ENCODE data around the gene FGD6. TPM values are rescaled to one million over a fixed set of nuclear protein-coding genes. Genes with fewer than 3 reads are reported as not detected.
"Not testable (repeated sequence)": the region's sequence is repeated elsewhere in the genome, so short reads cannot be mapped to it uniquely, and the experiment has no call there.

Gene FGD6
- total RNA-seq, 1 donor from 2014 or later = 17.7 TPM

- H3K27ac ChIP-seq = no peak overlapping the region
- peaks cover 28% of the 10 kb centered on the region for H3K4me1 ChIP-seq
- H3K27me3 ChIP-seq = no peaks in the 10 kb centered on the region
- intact Hi-C loops (cut with DNase I) = no loop called here
- TF ChIP-seq POLR2A (IDR thresholded peaks at IDR 0.05) (no peak), POLR2AphosphoS5 (IDR thresholded peaks at IDR 0.05; ENCODE audit: insufficient read depth in 1 of 2, low read depth in 1 of 2) (no peak)
- TF ChIP-seq, protein P1, sequence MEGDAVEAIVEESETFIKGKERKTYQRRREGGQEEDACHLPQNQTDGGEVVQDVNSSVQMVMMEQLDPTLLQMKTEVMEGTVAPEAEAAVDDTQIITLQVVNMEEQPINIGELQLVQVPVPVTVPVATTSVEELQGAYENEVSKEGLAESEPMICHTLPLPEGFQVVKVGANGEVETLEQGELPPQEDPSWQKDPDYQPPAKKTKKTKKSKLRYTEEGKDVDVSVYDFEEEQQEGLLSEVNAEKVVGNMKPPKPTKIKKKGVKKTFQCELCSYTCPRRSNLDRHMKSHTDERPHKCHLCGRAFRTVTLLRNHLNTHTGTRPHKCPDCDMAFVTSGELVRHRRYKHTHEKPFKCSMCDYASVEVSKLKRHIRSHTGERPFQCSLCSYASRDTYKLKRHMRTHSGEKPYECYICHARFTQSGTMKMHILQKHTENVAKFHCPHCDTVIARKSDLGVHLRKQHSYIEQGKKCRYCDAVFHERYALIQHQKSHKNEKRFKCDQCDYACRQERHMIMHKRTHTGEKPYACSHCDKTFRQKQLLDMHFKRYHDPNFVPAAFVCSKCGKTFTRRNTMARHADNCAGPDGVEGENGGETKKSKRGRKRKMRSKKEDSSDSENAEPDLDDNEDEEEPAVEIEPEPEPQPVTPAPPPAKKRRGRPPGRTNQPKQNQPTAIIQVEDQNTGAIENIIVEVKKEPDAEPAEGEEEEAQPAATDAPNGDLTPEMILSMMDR (IDR thresholded peaks at IDR 0.05) = no peak
- DNase-seq (ENCODE audit: extremely low spot score in 2 of 2) = no peak
- H3K36me3 ChIP-seq = peaks cover 0 to 5% of the 10 kb centered on the region in 2 donors
- no peak overlapping the region for H3K4me3 ChIP-seq
- no peaks in the 10 kb centered on the region for H3K9me3 ChIP-seq
Measured at GRCh38 chr12:95241761-95242506, 24.7 kb upstream of the FGD6 start.

DNA sequence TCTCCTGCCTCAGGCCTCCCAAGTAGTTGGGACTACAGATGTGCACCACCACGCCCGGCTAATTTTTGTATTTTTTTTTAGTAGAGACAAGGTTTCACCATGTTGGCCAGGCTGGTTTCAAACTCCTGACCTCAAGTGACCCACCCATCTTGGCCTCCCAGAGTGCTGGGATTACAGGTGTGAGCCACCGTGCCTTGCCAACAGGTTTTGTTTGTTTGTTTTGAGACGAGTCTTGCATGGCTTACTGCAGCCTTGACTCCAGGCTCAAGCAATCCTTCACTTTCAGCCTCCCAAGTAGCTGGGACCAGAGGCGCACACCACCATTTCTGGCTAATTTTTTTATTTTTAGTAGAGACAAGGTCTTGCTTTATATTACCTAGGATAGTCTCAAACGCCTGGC lies 23.9 kb upstream of the FGD6 start:
- H3K4me1 ChIP-seq = peaks cover 31% of the 10 kb centered on the region
- H3K36me3 ChIP-seq; H3K27me3 ChIP-seq; H3K4me3 ChIP-seq; intact Hi-C loops (cut with DNase I); DNase-seq (ENCODE audit: extremely low spot score in 2 of 2); H3K9me3 ChIP-seq; H3K27ac ChIP-seq: not testable (repeated sequence)

GRCh38 chr12:95240556-95240955 lies 23.3 kb upstream of the FGD6 start:
- no peak for DNase-seq (ENCODE audit: extremely low spot score in 2 of 2)
- no peaks in the 10 kb centered on the region for H3K27me3 ChIP-seq
- intact Hi-C loops (cut with DNase I) = no loop called here
- H3K9me3 ChIP-seq = no peaks in the 10 kb centered on the region
- peaks cover 0 to 5% of the 10 kb centered on the region in 2 donors for H3K36me3 ChIP-seq
- H3K4me3 ChIP-seq = no peak overlapping the region
- TF ChIP-seq, protein P1 (IDR thresholded peaks at IDR 0.05) = no peak
- TF ChIP-seq POLR2A (IDR thresholded peaks at IDR 0.05) = no peak
- TF ChIP-seq POLR2AphosphoS5 (IDR thresholded peaks at IDR 0.05; ENCODE audit: insufficient read depth in 1 of 2, low read depth in 1 of 2) = no peak
- H3K4me1 ChIP-seq = peaks cover 25% of the 10 kb centered on the region
- H3K27ac ChIP-seq = no peak overlapping the region

DNA sequence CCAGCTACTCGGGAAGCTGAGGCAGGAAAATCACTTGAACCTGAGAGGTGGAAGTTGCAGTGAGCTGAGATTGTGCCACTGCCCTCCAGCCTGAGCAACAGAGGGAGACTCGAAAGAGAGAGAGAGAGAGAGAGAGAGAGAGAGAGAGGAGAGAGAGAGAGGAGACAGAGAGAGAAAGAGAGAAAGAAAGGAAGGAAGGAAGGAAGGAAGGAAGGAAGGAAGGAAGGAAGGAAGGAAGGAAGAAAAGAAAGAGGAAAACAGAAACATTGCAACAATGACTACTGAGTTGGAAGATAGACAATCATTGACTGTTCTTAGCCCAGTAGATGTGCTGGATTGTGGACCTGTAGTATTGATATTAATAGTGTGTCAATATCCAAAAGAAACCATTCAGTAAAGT lies 22.6 kb upstream of the FGD6 start:
- H3K27me3 ChIP-seq; H3K9me3 ChIP-seq; intact Hi-C loops (cut with DNase I); H3K27ac ChIP-seq; H3K36me3 ChIP-seq; H3K4me3 ChIP-seq; DNase-seq (ENCODE audit: extremely low spot score in 2 of 2): not testable (repeated sequence)
- peaks cover 21% of the 10 kb centered on the region for H3K4me1 ChIP-seq

DNA sequence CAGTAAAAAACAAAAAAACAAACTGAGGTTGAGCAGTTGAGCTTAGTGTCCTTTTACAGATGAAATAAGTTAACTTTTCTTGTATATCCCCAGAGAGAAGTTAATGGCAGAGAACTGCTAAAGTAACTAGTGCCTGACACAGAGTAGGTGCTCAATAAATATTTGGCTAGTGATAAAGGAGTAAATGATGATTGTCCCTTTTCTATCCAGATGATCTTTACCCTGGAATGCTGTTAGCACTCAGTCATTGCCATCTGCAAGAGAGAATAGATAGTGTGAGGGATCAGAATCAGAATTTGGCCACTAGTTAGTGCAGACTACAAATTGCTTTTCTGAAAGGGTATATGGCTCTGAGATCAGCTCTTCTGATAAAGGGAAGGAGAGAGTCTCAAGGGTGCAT lies 21.9 kb upstream of the FGD6 start:
- H3K4me1 ChIP-seq = peaks cover 21% of the 10 kb centered on the region
- no peaks in the 10 kb centered on the region for H3K9me3 ChIP-seq
- DNase-seq (ENCODE audit: extremely low spot score in 2 of 2) = no peak
- H3K27ac ChIP-seq = no peak overlapping the region
- no peaks in the 10 kb centered on the region for H3K27me3 ChIP-seq
- intact Hi-C loops (cut with DNase I) = no loop called here
- peaks cover 0 to 5% of the 10 kb centered on the region in 2 donors for H3K36me3 ChIP-seq
- TF ChIP-seq, protein P1 (IDR thresholded peaks at IDR 0.05) = no peak
- TF ChIP-seq POLR2AphosphoS5 (IDR thresholded peaks at IDR 0.05; ENCODE audit: insufficient read depth in 1 of 2, low read depth in 1 of 2) (no peak), POLR2A (IDR thresholded peaks at IDR 0.05) (no peak)
- no peak overlapping the region for H3K4me3 ChIP-seq

DNA sequence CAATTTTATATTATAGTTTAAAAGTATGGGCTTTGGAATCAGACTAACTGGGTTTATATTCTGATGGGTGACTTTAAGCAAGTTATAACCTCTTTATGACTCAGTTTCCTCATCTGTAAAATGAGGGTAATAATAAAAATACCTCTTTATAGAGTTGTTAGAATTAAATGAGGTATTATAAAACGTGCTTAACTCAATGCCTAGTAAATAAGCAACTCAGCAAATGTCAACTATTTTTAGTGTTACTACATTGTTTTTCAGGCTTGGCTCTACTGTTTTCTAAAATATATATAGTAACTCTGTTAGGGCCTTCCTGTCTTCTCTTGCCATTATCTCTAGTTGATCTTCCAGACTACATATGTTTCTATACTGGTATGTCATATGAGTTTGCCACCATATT lies 20.9 kb upstream of the FGD6 start:
- peaks cover 21% of the 10 kb centered on the region for H3K4me1 ChIP-seq
- TF ChIP-seq, protein P1 (IDR thresholded peaks at IDR 0.05) = no peak
- TF ChIP-seq POLR2AphosphoS5 (IDR thresholded peaks at IDR 0.05; ENCODE audit: insufficient read depth in 1 of 2, low read depth in 1 of 2) (no peak), POLR2A (IDR thresholded peaks at IDR 0.05) (no peak)

More for the DNA sequence above, 20.9 kb upstream of the FGD6 start:
- Histone ChIP-seq H3K4me3 (no peak overlapping the region), H3K27ac (no peak overlapping the region), H3K9me3 (no peaks in the 10 kb centered on the region), H3K36me3 (peaks cover 0 to 5% of the 10 kb centered on the region in 2 donors), H3K27me3 (no peaks in the 10 kb centered on the region)
- DNase-seq (ENCODE audit: extremely low spot score in 2 of 2) = no peak
- intact Hi-C loops (cut with DNase I) = no loop called here
